Omental fat pad (tissue), 4 donors: Measurements from ENCODE around the gene PTPRC. TPM values are rescaled to one million over a fixed set of nuclear protein-coding genes. Genes with fewer than 3 reads are reported as not detected.

Experiments
- ATAC-seq: fragments of 150-250 bp; one replicate; pipeline ENCODE4 v1.9.1; 2016; ENCODE audit warnings: mild to moderate bottlenecking, moderate library complexity; ENCODE audit not compliant: low FRiP score
- DNase-seq: peaks from one replicate; pipeline ENCODE4 v3.0.0-alpha.2; 2019; ENCODE audit warnings: low spot score
- CTCF ChIP-seq, 3 donors: fragments of 450-650 bp; IDR thresholded peaks; one replicate each; pipeline ENCODE4 v1.5.1; 2016 to 2017; ENCODE audit warnings: antibody characterized with exemption in 3 of 3, mild to moderate bottlenecking in 3 of 3, moderate library complexity in 2 of 3
- total RNA-seq, 4 donors: library from RNA; depleted of rRNA; stranded (reverse); fragments of >200 nt; gene quantifications; one replicate each; pipeline ENCODE4 v1.1.0, GENCODE V29; 2016

The PTPRC gene
- total RNA-seq, 4 donors from 2014 or later, result 36.5 to 127 (median 67.1) TPM

GRCh38 chr1:198797656-198798055 is 158.8 kb downstream of the PTPRC start:
- no peak for TF ChIP-seq CTCF (IDR thresholded peaks at IDR 0.05)
- ATAC-seq (no peak), DNase-seq (no peak)

GRCh38 chr1:198798923-198799386 is 160.1 kb downstream of the PTPRC start:
- TF ChIP-seq CTCF (IDR thresholded peaks at IDR 0.05), result no peak
- no peak for ATAC-seq
- no peak for DNase-seq

- no peak for DNase-seq
- ATAC-seq, result no peak
- TF ChIP-seq CTCF (IDR thresholded peaks at IDR 0.05), result no peak
These were observed 166.8 kb downstream of the PTPRC start for GRCh38 chr1:198805498-198806151.

GRCh38 chr1:198806861-198807260 is 168.0 kb downstream of the PTPRC start:
- no peak for TF ChIP-seq CTCF (IDR thresholded peaks at IDR 0.05)
- DNase-seq, result no peak
- no peak for ATAC-seq

Other genes with a start within 250 kb of the PTPRC start
- gene ATP6V1G3, start 98.4 kb upstream of the PTPRC start, total RNA-seq, result not detected